Caco-2 (cell line): ENCODE data around the gene NCAPD3. TPM values are rescaled to one million over a fixed set of nuclear protein-coding genes. Genes with fewer than 3 reads are reported as not detected.

ENCODE experiments used
- BruUV-seq: library from RNA; stranded (reverse); fragments of 400-500 nt; replicated peaks from 2 replicates; lab custom pipeline; 2021; lab: Mats Ljungman, UMichigan
- CTCF ChIA-PET: fragments of 300-600 bp; sonication (Branson Sonifier 250); formaldehyde crosslinking; loops from one replicate; lab custom pipeline; 2022; ENCODE audit warnings: antibody characterized with exemption; lab: Charles Lee
- POLR2A ChIA-PET: fragments of 300-600 bp; sonication (Branson Sonifier 250); formaldehyde crosslinking; loops from one replicate; lab custom pipeline; 2022; ENCODE audit warnings: antibody characterized with exemption; lab: Charles Lee
- DNase-seq, 2 experiments: peaks; one replicate each; pipeline versions ENCODE4 v3.0.0 to v3.0.0-alpha.2; 2020 to 2022
- H3K27me3 ChIP-seq: replicated peaks from 2 replicates; pipeline ENCODE4 v1.6.0; 2011; ENCODE audit warnings: low read length; ENCODE audit not compliant: control insufficient read depth, insufficient read depth
- H3K36me3 ChIP-seq: 2 replicates; pipeline ENCODE4 v1.5.1; 2011; ENCODE audit warnings: low read length; ENCODE audit not compliant: control insufficient read depth, insufficient read depth
- H3K4me1 ChIP-seq: fragments of 250-450 bp; sonication (Bioruptor Pico); 2 replicates; pipeline ENCODE4 v1.5.1; 2020; ENCODE audit warnings: mild to moderate bottlenecking
- H3K4me3 ChIP-seq: 2 replicates; pipeline ENCODE4 v1.5.1; 2011; ENCODE audit warnings: low read depth, mild to moderate bottlenecking, control low read depth, low read length
- H3K9me3 ChIP-seq: fragments of 250-450 bp; sonication (Bioruptor Pico); 2 replicates; pipeline ENCODE4 v1.5.1; 2020; ENCODE audit warnings: mild to moderate bottlenecking, moderate library complexity
- H3K27ac Mint-ChIP-seq: one replicate; pipeline ENCODE4 v1.8.0; 2022; ENCODE audit warnings: mixed read lengths; ENCODE audit not compliant: unreplicated experiment
- H3K27me3 Mint-ChIP-seq: one replicate; pipeline ENCODE4 v1.8.0; 2022; ENCODE audit warnings: mixed read lengths; ENCODE audit not compliant: insufficient read depth, unreplicated experiment
- H3K36me3 Mint-ChIP-seq: one replicate; pipeline ENCODE4 v1.8.0; 2022; ENCODE audit warnings: mild to moderate bottlenecking, mixed read lengths; ENCODE audit not compliant: insufficient read depth, unreplicated experiment
- H3K4me1 Mint-ChIP-seq: one replicate; pipeline ENCODE4 v1.8.0; 2022; ENCODE audit warnings: low read depth, mixed read lengths; ENCODE audit not compliant: unreplicated experiment
- H3K4me3 Mint-ChIP-seq: one replicate; pipeline ENCODE4 v1.8.0; 2022; ENCODE audit warnings: mild to moderate bottlenecking, moderate library complexity, mixed read lengths; ENCODE audit not compliant: unreplicated experiment
- H3K9me3 Mint-ChIP-seq: one replicate; pipeline ENCODE4 v1.8.0; 2022; ENCODE audit warnings: mixed read lengths; ENCODE audit not compliant: unreplicated experiment
- intact Hi-C: fragments of 100-400 bp; cut with micrococcal nuclease; formaldehyde crosslinking; loops from one replicate; pipeline ENCODE4 v1.10.0; 2022; ENCODE audit not compliant: unreplicated experiment
- total RNA-seq: library from RNA; stranded (reverse); gene quantifications from 2 replicates; pipeline ENCODE4 v1.2.3, GENCODE V29; 2022
- TF ChIP-seq, protein P1 (sequence below), 2 experiments: fragments of 200-600 bp in 1 of 2; IDR thresholded peaks; 1 replicate in 1 of 2; 2 replicates in 1 of 2; pipeline versions ENCODE4 v1.5.1 to v1.8.0; 2011 to 2022; ENCODE audit warnings: antibody characterized with exemption in 1 of 2, control low read depth in 1 of 2, inconsistent platforms in 1 of 2, low read depth in 1 of 2, low read length in 1 of 2, mild to moderate bottlenecking in 1 of 2, moderate library complexity in 1 of 2; ENCODE audit not compliant: insufficient read depth in 1 of 2, severe bottlenecking in 1 of 2, unreplicated experiment in 1 of 2

The NCAPD3 gene
- total RNA-seq, 1 experiment from 2014 or later: 108 TPM

DNA sequence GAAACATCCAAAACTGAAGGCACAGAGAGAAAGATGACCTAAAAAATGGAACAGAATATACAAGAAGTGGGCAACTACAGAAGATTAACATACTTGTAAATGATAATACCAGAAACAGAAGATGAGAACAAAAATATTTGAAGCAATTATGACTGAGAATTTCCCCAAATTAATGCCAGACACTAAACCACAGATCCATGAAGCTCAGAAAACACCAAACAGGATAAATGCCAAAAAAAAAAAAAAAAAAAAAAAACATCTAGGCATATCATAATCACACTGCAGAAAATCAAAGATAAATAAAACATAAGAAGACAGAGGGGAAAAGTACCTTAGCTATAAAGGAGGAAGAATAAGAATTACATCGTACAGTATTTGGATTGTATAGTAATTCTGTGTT, 89.6 kb downstream of the NCAPD3 start:
- TF ChIP-seq, protein P1, sequence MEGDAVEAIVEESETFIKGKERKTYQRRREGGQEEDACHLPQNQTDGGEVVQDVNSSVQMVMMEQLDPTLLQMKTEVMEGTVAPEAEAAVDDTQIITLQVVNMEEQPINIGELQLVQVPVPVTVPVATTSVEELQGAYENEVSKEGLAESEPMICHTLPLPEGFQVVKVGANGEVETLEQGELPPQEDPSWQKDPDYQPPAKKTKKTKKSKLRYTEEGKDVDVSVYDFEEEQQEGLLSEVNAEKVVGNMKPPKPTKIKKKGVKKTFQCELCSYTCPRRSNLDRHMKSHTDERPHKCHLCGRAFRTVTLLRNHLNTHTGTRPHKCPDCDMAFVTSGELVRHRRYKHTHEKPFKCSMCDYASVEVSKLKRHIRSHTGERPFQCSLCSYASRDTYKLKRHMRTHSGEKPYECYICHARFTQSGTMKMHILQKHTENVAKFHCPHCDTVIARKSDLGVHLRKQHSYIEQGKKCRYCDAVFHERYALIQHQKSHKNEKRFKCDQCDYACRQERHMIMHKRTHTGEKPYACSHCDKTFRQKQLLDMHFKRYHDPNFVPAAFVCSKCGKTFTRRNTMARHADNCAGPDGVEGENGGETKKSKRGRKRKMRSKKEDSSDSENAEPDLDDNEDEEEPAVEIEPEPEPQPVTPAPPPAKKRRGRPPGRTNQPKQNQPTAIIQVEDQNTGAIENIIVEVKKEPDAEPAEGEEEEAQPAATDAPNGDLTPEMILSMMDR (IDR thresholded peaks at IDR 0.05; ENCODE audit: insufficient read depth in 1 of 2, low read depth in 1 of 2, low read length in 1 of 2, severe bottlenecking in 1 of 2, unreplicated experiment in 1 of 2): no peak
- Histone ChIP-seq H3K4me3 (no peak overlapping the region), H3K4me1 (peaks cover 6% of the 10 kb centered on the region; the same call in 1 of the 2 replicates), H3K27me3 (no peaks in the 10 kb centered on the region), H3K9me3 (peaks cover 16% of the 10 kb centered on the region), H3K36me3 (no peaks in the 10 kb centered on the region)
- Mint-ChIP-seq H3K27ac (no peak overlapping the region), H3K36me3 (no peaks in the 10 kb centered on the region), H3K4me1 (no peaks in the 10 kb centered on the region), H3K27me3 (peaks cover 21% of the 10 kb centered on the region), H3K4me3 (no peak overlapping the region), H3K9me3 (peaks cover 28% of the 10 kb centered on the region)
- DNase-seq: no peak
- no TSS peak for BruUV-seq
- CTCF ChIA-PET: no interaction called here
- intact Hi-C loops: no loop called here
- POLR2A ChIA-PET: no interaction called here

DNA sequence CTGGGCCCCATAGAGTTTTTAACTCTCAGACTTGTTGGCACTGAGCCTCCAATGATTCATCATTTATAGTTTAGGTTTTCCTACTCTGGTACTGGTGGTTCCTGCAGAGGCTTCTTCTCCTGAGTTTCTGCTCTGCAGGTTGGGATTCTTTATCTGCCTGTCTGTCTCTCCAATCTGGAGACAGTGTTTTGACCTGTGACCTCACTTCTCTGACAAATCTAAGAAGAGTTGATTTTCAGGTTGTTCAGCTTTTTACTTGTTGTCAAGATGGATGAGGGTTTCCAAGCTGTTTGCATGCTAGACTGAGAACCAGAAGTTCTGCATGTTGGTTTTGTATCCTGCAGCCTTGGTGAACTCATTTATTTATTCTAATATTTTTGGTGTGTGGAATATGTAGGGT, 91.0 kb downstream of the NCAPD3 start:
- no peaks in the 10 kb centered on the region for H3K4me1 Mint-ChIP-seq
- ChIA-PET POLR2A (no interaction called here), CTCF (no interaction called here)
- peaks cover 22% of the 10 kb centered on the region for H3K9me3 ChIP-seq
- peaks cover 28% of the 10 kb centered on the region for H3K9me3 Mint-ChIP-seq
- peaks cover 6% of the 10 kb centered on the region; the same call in 1 of the 2 replicates for H3K4me1 ChIP-seq
- TF ChIP-seq, protein P1 (IDR thresholded peaks at IDR 0.05; ENCODE audit: insufficient read depth in 1 of 2, low read depth in 1 of 2, low read length in 1 of 2, severe bottlenecking in 1 of 2, unreplicated experiment in 1 of 2): no peak
- no TSS peak for BruUV-seq
- H3K27me3 ChIP-seq: no peaks in the 10 kb centered on the region
- peaks cover 21% of the 10 kb centered on the region for H3K27me3 Mint-ChIP-seq
- no peaks in the 10 kb centered on the region for H3K36me3 Mint-ChIP-seq
- no peak overlapping the region for H3K27ac Mint-ChIP-seq
- H3K4me3 ChIP-seq: no peak overlapping the region
- H3K36me3 ChIP-seq: no peaks in the 10 kb centered on the region
- H3K4me3 Mint-ChIP-seq: no peak overlapping the region
- intact Hi-C loops: no loop called here
- DNase-seq: peak in 1 of 2 experiments; percentile 48

DNA sequence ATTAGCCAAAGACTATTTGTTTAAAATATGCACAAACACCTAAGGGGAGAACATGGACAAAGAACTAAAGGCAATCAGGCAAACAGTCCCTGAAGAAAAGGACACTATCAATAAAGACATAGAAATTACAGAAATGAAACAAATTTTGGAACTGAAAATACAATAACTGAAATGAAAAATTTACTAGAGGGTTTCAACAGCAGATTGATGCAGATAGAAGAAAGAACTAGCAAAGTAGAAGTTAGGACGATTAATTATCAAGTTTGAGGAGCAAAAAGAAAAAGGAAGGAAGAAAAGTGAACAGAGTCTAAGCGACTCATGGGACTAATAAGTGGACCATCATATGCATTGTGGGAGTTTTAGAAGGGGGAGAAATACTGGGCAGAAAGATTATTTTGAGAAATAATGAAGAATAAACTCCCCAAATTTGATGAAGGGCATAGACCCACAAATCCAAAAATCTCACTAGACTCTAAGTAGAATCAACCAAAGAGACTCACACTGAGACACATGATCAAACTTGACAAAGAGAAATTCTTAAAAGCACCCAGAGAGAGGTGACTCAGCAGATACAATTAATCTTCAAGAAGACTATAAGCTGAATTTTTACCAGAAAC, 92.0 kb downstream of the NCAPD3 start:
- no peak for DNase-seq
- peaks cover 24% of the 10 kb centered on the region for H3K27me3 Mint-ChIP-seq
- no TSS peak for BruUV-seq
- intact Hi-C loops: no loop called here
- H3K9me3 ChIP-seq: peaks cover 27% of the 10 kb centered on the region
- TF ChIP-seq, protein P1 (IDR thresholded peaks at IDR 0.05; ENCODE audit: insufficient read depth in 1 of 2, low read depth in 1 of 2, low read length in 1 of 2, severe bottlenecking in 1 of 2, unreplicated experiment in 1 of 2): no peak
- no peaks in the 10 kb centered on the region for H3K36me3 ChIP-seq
- POLR2A ChIA-PET: no interaction called here
- H3K27ac Mint-ChIP-seq: no peak overlapping the region
- H3K9me3 Mint-ChIP-seq: peaks cover 28% of the 10 kb centered on the region
- no peak overlapping the region for H3K4me3 ChIP-seq
- no peaks in the 10 kb centered on the region for H3K4me1 Mint-ChIP-seq
- peaks cover 6% of the 10 kb centered on the region; the same call in 1 of the 2 replicates for H3K4me1 ChIP-seq
- no peak overlapping the region for H3K4me3 Mint-ChIP-seq
- CTCF ChIA-PET: no interaction called here
- H3K27me3 ChIP-seq: no peaks in the 10 kb centered on the region
- no peaks in the 10 kb centered on the region for H3K36me3 Mint-ChIP-seq
